Breast epithelium (tissue), 3 donors: ENCODE data around the gene DGKB.

ENCODE experiments used
- CTCF ChIP-seq, 3 donors: fragments of 450-650 bp; IDR thresholded peaks; one replicate each; pipeline ENCODE4 v1.5.1; 2016 to 2017; ENCODE audit warnings: antibody characterized with exemption in 3 of 3, mild to moderate bottlenecking in 3 of 3, moderate library complexity in 3 of 3
- POLR2A ChIP-seq: fragments of 450-650 bp; IDR thresholded peaks from one replicate; pipeline ENCODE4 v1.6.1; 2016; ENCODE audit warnings: antibody characterized with exemption, mild to moderate bottlenecking, moderate library complexity
- POLR2AphosphoS5 ChIP-seq, 3 donors: sonication (generic); formaldehyde crosslinking; IDR thresholded peaks; one replicate each; pipeline ENCODE4 v1.6.1; 2017; ENCODE audit warnings: antibody characterized with exemption in 3 of 3

GRCh38 chr7:14714161-14714728, 188.3 kb downstream of the DGKB start:
- TF ChIP-seq CTCF (IDR thresholded peaks at IDR 0.05): no peak
- no peak for TF ChIP-seq POLR2A
- TF ChIP-seq POLR2AphosphoS5 (IDR thresholded peaks at IDR 0.05): no peak
